Measurements from ENCODE around the gene SLC25A22. TPM values are rescaled to one million over a fixed set of nuclear protein-coding genes. Genes with fewer than 3 reads are reported as not detected.

Gene SLC25A22
- total RNA-seq, 1 experiment from 2014 or later, result 44.5 TPM

- no peak overlapping the region for H3K4me3 Mint-ChIP-seq (ENCODE audit: low read depth, unreplicated experiment)
- peaks cover 68% of the 10 kb centered on the region for H3K36me3 Mint-ChIP-seq (ENCODE audit: insufficient read depth, unreplicated experiment)
- intact Hi-C loops (cut with micrococcal nuclease; ENCODE audit: unreplicated experiment), result no loop called here
- no peak overlapping the region for H3K27ac Mint-ChIP-seq (ENCODE audit: unreplicated experiment)
- CTCF ChIA-PET, result no interaction called here
- H3K9me3 Mint-ChIP-seq (ENCODE audit: low read depth, unreplicated experiment), result no peaks in the 10 kb centered on the region
- DNase-seq, result no peak
- H3K4me1 Mint-ChIP-seq (ENCODE audit: low read depth, unreplicated experiment), result no peaks in the 10 kb centered on the region
- no TSS peak for BruUV-seq (replicated peaks)
- no peaks in the 10 kb centered on the region for H3K27me3 Mint-ChIP-seq (ENCODE audit: unreplicated experiment)
- TF ChIP-seq CTCF (IDR thresholded peaks at IDR 0.05; ENCODE audit: unreplicated experiment), result no peak
Observed at GRCh38 chr11:792873-793272, 5.2 kb downstream of the SLC25A22 start.

GRCh38 chr11:792535-792821, 5.6 kb downstream of the SLC25A22 start:
- Mint-ChIP-seq H3K4me1 (ENCODE audit: low read depth, unreplicated experiment) (no peaks in the 10 kb centered on the region), H3K9me3 (ENCODE audit: low read depth, unreplicated experiment) (no peaks in the 10 kb centered on the region), H3K36me3 (ENCODE audit: insufficient read depth, unreplicated experiment) (peaks cover 64% of the 10 kb centered on the region), H3K27ac (ENCODE audit: unreplicated experiment) (no peak overlapping the region), H3K4me3 (ENCODE audit: low read depth, unreplicated experiment) (no peak overlapping the region), H3K27me3 (ENCODE audit: unreplicated experiment) (no peaks in the 10 kb centered on the region)
- intact Hi-C loops (cut with micrococcal nuclease; ENCODE audit: unreplicated experiment), result no loop called here
- CTCF ChIA-PET, result no interaction called here
- BruUV-seq (replicated peaks), result no TSS peak
- no peak for DNase-seq
- TF ChIP-seq CTCF (IDR thresholded peaks at IDR 0.05; ENCODE audit: unreplicated experiment), result no peak

GRCh38 chr11:791658-792534, 6.2 kb downstream of the SLC25A22 start:
- intact Hi-C loops (cut with micrococcal nuclease; ENCODE audit: unreplicated experiment), result no loop called here
- Mint-ChIP-seq H3K4me3 (ENCODE audit: low read depth, unreplicated experiment) (no peak overlapping the region), H3K27me3 (ENCODE audit: unreplicated experiment) (no peaks in the 10 kb centered on the region), H3K27ac (ENCODE audit: unreplicated experiment) (no peak overlapping the region), H3K36me3 (ENCODE audit: insufficient read depth, unreplicated experiment) (peaks cover 61% of the 10 kb centered on the region), H3K9me3 (ENCODE audit: low read depth, unreplicated experiment) (no peaks in the 10 kb centered on the region), H3K4me1 (ENCODE audit: low read depth, unreplicated experiment) (no peaks in the 10 kb centered on the region)
- BruUV-seq (replicated peaks), result no TSS peak
- TF ChIP-seq CTCF (IDR thresholded peaks at IDR 0.05; ENCODE audit: unreplicated experiment), result no peak
- DNase-seq, result no peak
- CTCF ChIA-PET, result no interaction called here

GRCh38 chr11:790721-791564, 7.1 kb downstream of the SLC25A22 start:
- Mint-ChIP-seq H3K4me3 (ENCODE audit: low read depth, unreplicated experiment) (no peak overlapping the region), H3K36me3 (ENCODE audit: insufficient read depth, unreplicated experiment) (peaks cover 57% of the 10 kb centered on the region), H3K4me1 (ENCODE audit: low read depth, unreplicated experiment) (no peaks in the 10 kb centered on the region), H3K9me3 (ENCODE audit: low read depth, unreplicated experiment) (no peaks in the 10 kb centered on the region), H3K27ac (ENCODE audit: unreplicated experiment) (peak overlapping the region; percentile 54), H3K27me3 (ENCODE audit: unreplicated experiment) (no peaks in the 10 kb centered on the region)
- no peak for DNase-seq
- BruUV-seq (replicated peaks), result TSS peak; percentile 36
- intact Hi-C loops (cut with micrococcal nuclease; ENCODE audit: unreplicated experiment), result no loop called here
- CTCF ChIA-PET, result interaction anchor here (1.0 to 1.4 kb wide), 2 partner anchors 14 to 15 kb away, joined by 3 to 5 read pairs; no protein-coding TSS in a partner anchor
- TF ChIP-seq CTCF (IDR thresholded peaks at IDR 0.05; ENCODE audit: unreplicated experiment), result no peak

Measured in Calu3 (cell line).